Measurements from ENCODE around the gene FUT8.

FUT8 gene

GRCh38 chr14:65637780-65638179 lies 225.2 kb downstream of the FUT8 start:
- H3K36me3 ChIP-seq (ENCODE audit: insufficient read depth, insufficient read length, low read length), result no peaks in the 10 kb centered on the region

GRCh38 chr14:65639216-65639615 lies 226.7 kb downstream of the FUT8 start:
- Histone ChIP-seq H3K9me3 (ENCODE audit: insufficient read depth, low read length) (peaks cover 9% of the 10 kb centered on the region; the same call in 1 of the 2 replicates), H3K4me1 (ENCODE audit: insufficient read depth, insufficient read length) (no peaks in the 10 kb centered on the region), H3K9ac (ENCODE audit: insufficient read length, low read depth) (no peak overlapping the region), H3K4me3 (ENCODE audit: insufficient read length, low read depth) (no peak overlapping the region), H3K36me3 (ENCODE audit: insufficient read depth, insufficient read length, low read length) (no peaks in the 10 kb centered on the region), H3K27me3 (ENCODE audit: insufficient read depth, insufficient read length) (no peaks in the 10 kb centered on the region)
- TF ChIP-seq SUZ12 (IDR thresholded peaks at IDR 0.05; ENCODE audit: extremely low read depth, insufficient read depth, insufficient read length) (no peak), ZNF274 (IDR thresholded peaks at IDR 0.05; ENCODE audit: low read depth, low read length) (no peak), YY1 (IDR thresholded peaks at IDR 0.05; ENCODE audit: insufficient read depth, insufficient read length) (no peak)
- DNase-seq (ENCODE audit: low read depth, low spot score), result no peak

More at GRCh38 chr14:65637780-65638179, 225.2 kb downstream of the FUT8 start:
- TF ChIP-seq ZNF274 (IDR thresholded peaks at IDR 0.05; ENCODE audit: low read depth, low read length) (no peak), YY1 (IDR thresholded peaks at IDR 0.05; ENCODE audit: insufficient read depth, insufficient read length) (no peak), SUZ12 (IDR thresholded peaks at IDR 0.05; ENCODE audit: extremely low read depth, insufficient read depth, insufficient read length) (no peak)
- Histone ChIP-seq H3K9me3 (ENCODE audit: insufficient read depth, low read length) (peaks cover 9% of the 10 kb centered on the region; the same call in 1 of the 2 replicates), H3K4me1 (ENCODE audit: insufficient read depth, insufficient read length) (no peaks in the 10 kb centered on the region), H3K4me3 (ENCODE audit: insufficient read length, low read depth) (no peak overlapping the region), H3K27me3 (ENCODE audit: insufficient read depth, insufficient read length) (no peaks in the 10 kb centered on the region), H3K9ac (ENCODE audit: insufficient read length, low read depth) (no peak overlapping the region)
- DNase-seq (ENCODE audit: low read depth, low spot score), result no peak

- Histone ChIP-seq H3K9ac (ENCODE audit: insufficient read length, low read depth) (no peak overlapping the region), H3K4me3 (ENCODE audit: insufficient read length, low read depth) (no peak overlapping the region), H3K9me3 (ENCODE audit: insufficient read depth, low read length) (no peaks in the 10 kb centered on the region; the same call in 1 of the 2 replicates), H3K27me3 (ENCODE audit: insufficient read depth, insufficient read length) (no peaks in the 10 kb centered on the region), H3K36me3 (ENCODE audit: insufficient read depth, insufficient read length, low read length) (no peaks in the 10 kb centered on the region), H3K4me1 (ENCODE audit: insufficient read depth, insufficient read length) (no peaks in the 10 kb centered on the region)
- TF ChIP-seq SUZ12 (IDR thresholded peaks at IDR 0.05; ENCODE audit: extremely low read depth, insufficient read depth, insufficient read length) (no peak), YY1 (IDR thresholded peaks at IDR 0.05; ENCODE audit: insufficient read depth, insufficient read length) (no peak), ZNF274 (IDR thresholded peaks at IDR 0.05; ENCODE audit: low read depth, low read length) (no peak)
- no peak for DNase-seq (ENCODE audit: low read depth, low spot score)
These were observed 238.3 kb downstream of the FUT8 start for GRCh38 chr14:65650826-65651225.

GRCh38 chr14:65656554-65656953 lies 244.0 kb downstream of the FUT8 start:
- no peak for TF ChIP-seq ZNF274 (IDR thresholded peaks at IDR 0.05; ENCODE audit: low read depth, low read length)
- TF ChIP-seq YY1 (IDR thresholded peaks at IDR 0.05; ENCODE audit: insufficient read depth, insufficient read length), result no peak
- no peak for TF ChIP-seq SUZ12 (IDR thresholded peaks at IDR 0.05; ENCODE audit: extremely low read depth, insufficient read depth, insufficient read length)
- no peaks in the 10 kb centered on the region; the same call in 1 of the 2 replicates for H3K9me3 ChIP-seq (ENCODE audit: insufficient read depth, low read length)
- H3K4me3 ChIP-seq (ENCODE audit: insufficient read length, low read depth), result no peak overlapping the region
- H3K4me1 ChIP-seq (ENCODE audit: insufficient read depth, insufficient read length), result no peaks in the 10 kb centered on the region
- H3K9ac ChIP-seq (ENCODE audit: insufficient read length, low read depth), result no peak overlapping the region
- no peaks in the 10 kb centered on the region for H3K36me3 ChIP-seq (ENCODE audit: insufficient read depth, insufficient read length, low read length)
- H3K27me3 ChIP-seq (ENCODE audit: insufficient read depth, insufficient read length), result no peaks in the 10 kb centered on the region
- DNase-seq (ENCODE audit: low read depth, low spot score), result no peak

GRCh38 chr14:65658202-65658601 lies 245.7 kb downstream of the FUT8 start:
- no peak overlapping the region for H3K4me3 ChIP-seq (ENCODE audit: insufficient read length, low read depth)

GRCh38 chr14:65661865-65662264 lies 249.3 kb downstream of the FUT8 start:
- Histone ChIP-seq H3K27me3 (ENCODE audit: insufficient read depth, insufficient read length) (no peaks in the 10 kb centered on the region), H3K9ac (ENCODE audit: insufficient read length, low read depth) (no peak overlapping the region), H3K36me3 (ENCODE audit: insufficient read depth, insufficient read length, low read length) (no peaks in the 10 kb centered on the region), H3K9me3 (ENCODE audit: insufficient read depth, low read length) (no peaks in the 10 kb centered on the region), H3K4me1 (ENCODE audit: insufficient read depth, insufficient read length) (no peaks in the 10 kb centered on the region), H3K4me3 (ENCODE audit: insufficient read length, low read depth) (no peak overlapping the region)
- DNase-seq (ENCODE audit: low read depth, low spot score), result no peak
- TF ChIP-seq ZNF274 (IDR thresholded peaks at IDR 0.05; ENCODE audit: low read depth, low read length) (no peak), YY1 (IDR thresholded peaks at IDR 0.05; ENCODE audit: insufficient read depth, insufficient read length) (no peak), SUZ12 (IDR thresholded peaks at IDR 0.05; ENCODE audit: extremely low read depth, insufficient read depth, insufficient read length) (no peak)

More at GRCh38 chr14:65658202-65658601, 245.7 kb downstream of the FUT8 start:
- no peak for DNase-seq (ENCODE audit: low read depth, low spot score)
- no peaks in the 10 kb centered on the region for H3K4me1 ChIP-seq (ENCODE audit: insufficient read depth, insufficient read length)
- no peaks in the 10 kb centered on the region; the same call in 1 of the 2 replicates for H3K9me3 ChIP-seq (ENCODE audit: insufficient read depth, low read length)
- no peak for TF ChIP-seq SUZ12 (IDR thresholded peaks at IDR 0.05; ENCODE audit: extremely low read depth, insufficient read depth, insufficient read length)
- no peak for TF ChIP-seq YY1 (IDR thresholded peaks at IDR 0.05; ENCODE audit: insufficient read depth, insufficient read length)
- no peak for TF ChIP-seq ZNF274 (IDR thresholded peaks at IDR 0.05; ENCODE audit: low read depth, low read length)
- no peak overlapping the region for H3K9ac ChIP-seq (ENCODE audit: insufficient read length, low read depth)
- no peaks in the 10 kb centered on the region for H3K36me3 ChIP-seq (ENCODE audit: insufficient read depth, insufficient read length, low read length)
- no peaks in the 10 kb centered on the region for H3K27me3 ChIP-seq (ENCODE audit: insufficient read depth, insufficient read length)

GRCh38 chr14:65664436-65664835 lies 251.9 kb downstream of the FUT8 start:
- H3K36me3 ChIP-seq (ENCODE audit: insufficient read depth, insufficient read length, low read length), result no peaks in the 10 kb centered on the region

More at GRCh38 chr14:65664436-65664835, 251.9 kb downstream of the FUT8 start:
- Histone ChIP-seq H3K9me3 (ENCODE audit: insufficient read depth, low read length) (no peaks in the 10 kb centered on the region), H3K4me3 (ENCODE audit: insufficient read length, low read depth) (no peak overlapping the region), H3K9ac (ENCODE audit: insufficient read length, low read depth) (no peak overlapping the region), H3K27me3 (ENCODE audit: insufficient read depth, insufficient read length) (no peaks in the 10 kb centered on the region), H3K4me1 (ENCODE audit: insufficient read depth, insufficient read length) (no peaks in the 10 kb centered on the region)
- no peak for DNase-seq (ENCODE audit: low read depth, low spot score)
- TF ChIP-seq ZNF274 (IDR thresholded peaks at IDR 0.05; ENCODE audit: low read depth, low read length), result no peak
- TF ChIP-seq SUZ12 (IDR thresholded peaks at IDR 0.05; ENCODE audit: extremely low read depth, insufficient read depth, insufficient read length), result no peak
- no peak for TF ChIP-seq YY1 (IDR thresholded peaks at IDR 0.05; ENCODE audit: insufficient read depth, insufficient read length)
